ENCODE results near the gene SNUPN.

- TF ChIP-seq CTCF (conservative IDR thresholded peaks at IDR 0.05 in 1 of 2, IDR thresholded peaks at IDR 0.05 in 1 of 2; ENCODE audit: low read depth in 1 of 2, low read length in 2 of 2) (no peak), EZH2 (IDR thresholded peaks at IDR 0.05; ENCODE audit: low read length, missing control alignments) (no peak)
Observed at GRCh38 chr15:75659928-75660645, 34.6 kb upstream of the SNUPN start.
